GM23338 (cell line): ENCODE data around the gene CLCNKA. TPM values are rescaled to one million over a fixed set of nuclear protein-coding genes. Genes with fewer than 3 reads are reported as not detected.

Source experiments
- ATAC-seq: fragments of 200-7000 bp; cut with Tn5 transposase; 3 replicates; pipeline ENCODE4 v1.9.1; 2020
- DNase-seq: peaks from one replicate; pipeline ENCODE4 v3.0.0-alpha.2; 2015; ENCODE audit warnings: low spot score
- H2AFZ ChIP-seq: fragments of 200-600 bp; sonication (generic); 2 replicates; pipeline ENCODE4 v1.8.0; 2016; ENCODE audit warnings: antibody characterized with exemption, mild to moderate bottlenecking, moderate library complexity
- H3F3A ChIP-seq: fragments of 200-600 bp; sonication (generic); replicated peaks from 2 replicates; pipeline ENCODE4 v1.8.0; 2017; ENCODE audit warnings: antibody characterized with exemption, mixed run types, low read depth
- H3K27ac ChIP-seq: fragments of 200-600 bp; sonication (generic); 2 replicates; pipeline ENCODE4 v1.6.1; 2016; ENCODE audit warnings: low read depth
- H3K27me3 ChIP-seq: fragments of 200-600 bp; sonication (generic); 2 replicates; pipeline ENCODE4 v1.8.0; 2016; ENCODE audit warnings: mild to moderate bottlenecking, mixed run types, moderate library complexity; ENCODE audit not compliant: insufficient read depth
- H3K36me3 ChIP-seq: fragments of 200-600 bp; sonication (generic); 2 replicates; pipeline ENCODE4 v1.8.0; 2016; ENCODE audit warnings: mild to moderate bottlenecking; ENCODE audit not compliant: insufficient read depth
- H3K4me1 ChIP-seq: fragments of 200-600 bp; sonication (generic); 2 replicates; pipeline ENCODE4 v1.8.0; 2016; ENCODE audit warnings: mild to moderate bottlenecking, moderate library complexity; ENCODE audit not compliant: insufficient read depth
- H3K4me2 ChIP-seq: fragments of 200-600 bp; sonication (generic); 2 replicates; pipeline ENCODE4 v1.7.1; 2017; ENCODE audit warnings: mixed run types
- H3K4me3 ChIP-seq: fragments of 200-600 bp; sonication (generic); 2 replicates; pipeline ENCODE4 v1.6.1; 2016; ENCODE audit warnings: mixed run types
- H3K79me2 ChIP-seq: fragments of 200-600 bp; sonication (generic); replicated peaks from 2 replicates; pipeline ENCODE4 v1.8.0; 2017; ENCODE audit warnings: mild to moderate bottlenecking; ENCODE audit not compliant: insufficient read depth
- H3K9me2 ChIP-seq: fragments of 200-600 bp; sonication (generic); 2 replicates; pipeline ENCODE4 v1.8.0; 2017; ENCODE audit not compliant: insufficient read depth
- H4K20me1 ChIP-seq: fragments of 200-600 bp; sonication (generic); replicated peaks from 2 replicates; pipeline ENCODE4 v1.8.0; 2017; ENCODE audit warnings: mild to moderate bottlenecking; ENCODE audit not compliant: insufficient read depth
- H3K27ac Mint-ChIP-seq: 2 replicates; pipeline ENCODE4 v1.8.0; 2020; ENCODE audit warnings: inconsistent platforms, mild to moderate bottlenecking, moderate library complexity, mixed read lengths
- H3K27me3 Mint-ChIP-seq: 3 replicates; pipeline ENCODE4 v1.8.0; 2022; ENCODE audit warnings: low read depth, mild to moderate bottlenecking, moderate library complexity, mixed read lengths, inconsistent platforms; ENCODE audit not compliant: insufficient read depth, poor library complexity
- H3K36me3 Mint-ChIP-seq: 3 replicates; pipeline ENCODE4 v1.8.0; 2021; ENCODE audit warnings: low read depth, mild to moderate bottlenecking, inconsistent platforms, moderate library complexity, mixed read lengths
- H3K4me1 Mint-ChIP-seq: 3 replicates; pipeline ENCODE4 v1.8.0; 2020; ENCODE audit warnings: mild to moderate bottlenecking, inconsistent platforms, mixed read lengths
- H3K4me3 Mint-ChIP-seq: 3 replicates; pipeline ENCODE4 v1.8.0; 2021; ENCODE audit warnings: moderate library complexity, mild to moderate bottlenecking, inconsistent platforms, mixed read lengths
- H3K9me3 Mint-ChIP-seq: 3 replicates; pipeline ENCODE4 v1.8.0; 2020; ENCODE audit warnings: moderate library complexity, mild to moderate bottlenecking, inconsistent platforms, mixed read lengths
- CREB1 ChIP-seq: fragments of 250-450 bp; sonication (Bioruptor Pico); IDR thresholded peaks from 2 replicates; pipeline ENCODE4 v1.5.0; 2020; ENCODE audit warnings: low read depth, mild to moderate bottlenecking, moderate library complexity
- CTCF ChIP-seq, 2 experiments: fragments of 200-600 bp in 1 of 2; sonication (generic) in 1 of 2; conservative IDR thresholded peaks; 2 replicates each; pipeline versions ENCODE4 v1.5.1 to v1.6.1; 2016 to 2017; ENCODE audit warnings: antibody characterized with exemption in 2 of 2, low read depth in 2 of 2, mild to moderate bottlenecking in 2 of 2, moderate library complexity in 1 of 2
- EZH2 ChIP-seq: fragments of 200-600 bp; sonication (generic); IDR thresholded peaks from one replicate; pipeline ENCODE4 v1.8.0; 2017; ENCODE audit warnings: antibody characterized with exemption, mild to moderate bottlenecking, low read depth; ENCODE audit not compliant: unreplicated experiment
- EZH2phosphoT487 ChIP-seq: fragments of 200-600 bp; sonication (generic); IDR thresholded peaks from one replicate; pipeline ENCODE4 v1.8.1; 2018; ENCODE audit warnings: antibody characterized with exemption; ENCODE audit not compliant: unreplicated experiment
- JUNB ChIP-seq: IDR thresholded peaks from one replicate; pipeline ENCODE4 v1.6.1; 2016; ENCODE audit warnings: antibody characterized with exemption; ENCODE audit not compliant: unreplicated experiment
- NANOG ChIP-seq: IDR thresholded peaks from 2 replicates; pipeline ENCODE4 v1.6.1; 2016; ENCODE audit warnings: antibody characterized with exemption, borderline replicate concordance
- POLR2AphosphoS5 ChIP-seq: IDR thresholded peaks from 2 replicates; pipeline ENCODE4 v1.6.1; 2016; ENCODE audit warnings: antibody characterized with exemption, low read depth
- STAT1 ChIP-seq: IDR thresholded peaks from one replicate; pipeline ENCODE4 v1.6.1; 2016; ENCODE audit warnings: antibody characterized with exemption; ENCODE audit not compliant: unreplicated experiment
- ZNF114 ChIP-seq: fragments of 250-450 bp; sonication (Bioruptor Pico); IDR thresholded peaks from 2 replicates; pipeline ENCODE4 v1.5.0; 2020; ENCODE audit warnings: mild to moderate bottlenecking, moderate library complexity
- ZNF331 ChIP-seq: fragments of 250-450 bp; sonication (Bioruptor Pico); IDR thresholded peaks from 2 replicates; pipeline ENCODE4 v1.5.0; 2020; ENCODE audit warnings: low read depth, mild to moderate bottlenecking, moderate library complexity
- polyA plus RNA-seq: library from polyadenylated mRNA; unstranded; fragments of >200 nt; fragmentation: Nextera tagmentation; extraction: Ambion mirVana; gene quantifications from 2 replicates; pipeline ENCODE4 v1.2.1, GENCODE V29; 2016
- total RNA-seq: library from RNA; depleted of rRNA; stranded (reverse); fragments of >200 nt; shearing (Covaris generic); gene quantifications from 2 replicates; pipeline ENCODE4 v1.2.3, GENCODE V29; 2014
- TF ChIP-seq, protein P1 (sequence below): fragments of 250-450 bp; sonication (Bioruptor Pico); IDR thresholded peaks from 2 replicates; pipeline ENCODE4 v1.5.0; 2020; ENCODE audit warnings: mild to moderate bottlenecking, moderate library complexity
- TF ChIP-seq, protein P2 (sequence below): IDR thresholded peaks from one replicate; pipeline ENCODE4 v1.6.1; 2018; ENCODE audit warnings: antibody characterized with exemption; ENCODE audit not compliant: unreplicated experiment
- TF ChIP-seq, protein P3 (sequence below): IDR thresholded peaks from 2 replicates; pipeline ENCODE4 v1.6.1; 2016; ENCODE audit warnings: antibody characterized with exemption

CLCNKA gene
- total and polyA plus RNA-seq, 2 experiments from 2014 or later = 0.59 to 0.76 TPM

DNA sequence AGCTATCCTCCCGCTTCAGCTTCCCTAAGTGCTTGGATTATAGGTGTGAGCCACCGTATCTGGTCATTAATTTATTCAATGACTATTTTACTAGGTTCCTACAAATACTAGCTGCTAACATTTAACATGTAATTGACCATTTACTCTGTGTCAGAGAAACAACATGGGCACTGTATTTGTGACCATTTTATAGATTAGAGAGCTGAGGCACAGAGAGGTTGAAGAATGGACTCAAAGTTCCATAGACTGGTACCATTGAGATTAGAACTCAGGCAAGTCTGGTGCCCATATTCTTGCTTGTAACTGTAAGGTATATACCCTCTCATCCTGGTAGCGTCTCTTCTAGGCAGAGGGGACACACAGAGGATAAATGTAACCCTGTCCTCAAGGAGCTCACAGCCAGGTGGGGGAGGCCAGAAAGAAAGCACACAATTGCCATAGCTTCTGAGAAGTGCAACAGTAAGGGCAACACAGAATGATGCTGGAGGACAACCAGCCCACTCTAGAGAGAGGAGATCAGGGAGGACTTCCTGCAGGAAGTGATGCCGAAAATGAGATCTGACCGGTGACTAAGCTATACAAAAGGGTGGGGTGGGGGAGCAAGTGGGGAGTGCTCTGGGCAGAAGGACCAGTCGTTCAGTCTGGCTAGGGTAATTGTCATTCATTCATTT is 14.0 kb upstream of the CLCNKA start:
- H3K27ac Mint-ChIP-seq = no peak overlapping the region
- DNase-seq = no peak
- H3K9me2 ChIP-seq = no peaks in the 10 kb centered on the region
- H3K4me2 ChIP-seq = no peak overlapping the region
- H3K36me3 Mint-ChIP-seq = no peaks in the 10 kb centered on the region
- H3K36me3 ChIP-seq = no peaks in the 10 kb centered on the region
- H3K4me3 ChIP-seq = no peak overlapping the region
- H3K4me1 Mint-ChIP-seq = peaks cover 20% of the 10 kb centered on the region
- H3K79me2 ChIP-seq = no peaks in the 10 kb centered on the region
- H4K20me1 ChIP-seq = no peaks in the 10 kb centered on the region
- H3K27me3 ChIP-seq = no peaks in the 10 kb centered on the region
- H2AFZ ChIP-seq = no peak overlapping the region
- peaks cover 6% of the 10 kb centered on the region; the same call in 1 of the 2 replicates for H3F3A ChIP-seq
- TF ChIP-seq EZH2phosphoT487 (no peak), POLR2AphosphoS5 (no peak), JUNB (no peak), STAT1 (no peak), ZNF331 (no peak), EZH2 (no peak), NANOG (no peak), ZNF114 (CRISPR knock-in tag) (no peak), CTCF (conservative IDR thresholded peaks at IDR 0.05; ENCODE audit: low read depth in 2 of 2) (no peak), CREB1 (CRISPR knock-in tag) (no peak)
- TF ChIP-seq, protein P1, sequence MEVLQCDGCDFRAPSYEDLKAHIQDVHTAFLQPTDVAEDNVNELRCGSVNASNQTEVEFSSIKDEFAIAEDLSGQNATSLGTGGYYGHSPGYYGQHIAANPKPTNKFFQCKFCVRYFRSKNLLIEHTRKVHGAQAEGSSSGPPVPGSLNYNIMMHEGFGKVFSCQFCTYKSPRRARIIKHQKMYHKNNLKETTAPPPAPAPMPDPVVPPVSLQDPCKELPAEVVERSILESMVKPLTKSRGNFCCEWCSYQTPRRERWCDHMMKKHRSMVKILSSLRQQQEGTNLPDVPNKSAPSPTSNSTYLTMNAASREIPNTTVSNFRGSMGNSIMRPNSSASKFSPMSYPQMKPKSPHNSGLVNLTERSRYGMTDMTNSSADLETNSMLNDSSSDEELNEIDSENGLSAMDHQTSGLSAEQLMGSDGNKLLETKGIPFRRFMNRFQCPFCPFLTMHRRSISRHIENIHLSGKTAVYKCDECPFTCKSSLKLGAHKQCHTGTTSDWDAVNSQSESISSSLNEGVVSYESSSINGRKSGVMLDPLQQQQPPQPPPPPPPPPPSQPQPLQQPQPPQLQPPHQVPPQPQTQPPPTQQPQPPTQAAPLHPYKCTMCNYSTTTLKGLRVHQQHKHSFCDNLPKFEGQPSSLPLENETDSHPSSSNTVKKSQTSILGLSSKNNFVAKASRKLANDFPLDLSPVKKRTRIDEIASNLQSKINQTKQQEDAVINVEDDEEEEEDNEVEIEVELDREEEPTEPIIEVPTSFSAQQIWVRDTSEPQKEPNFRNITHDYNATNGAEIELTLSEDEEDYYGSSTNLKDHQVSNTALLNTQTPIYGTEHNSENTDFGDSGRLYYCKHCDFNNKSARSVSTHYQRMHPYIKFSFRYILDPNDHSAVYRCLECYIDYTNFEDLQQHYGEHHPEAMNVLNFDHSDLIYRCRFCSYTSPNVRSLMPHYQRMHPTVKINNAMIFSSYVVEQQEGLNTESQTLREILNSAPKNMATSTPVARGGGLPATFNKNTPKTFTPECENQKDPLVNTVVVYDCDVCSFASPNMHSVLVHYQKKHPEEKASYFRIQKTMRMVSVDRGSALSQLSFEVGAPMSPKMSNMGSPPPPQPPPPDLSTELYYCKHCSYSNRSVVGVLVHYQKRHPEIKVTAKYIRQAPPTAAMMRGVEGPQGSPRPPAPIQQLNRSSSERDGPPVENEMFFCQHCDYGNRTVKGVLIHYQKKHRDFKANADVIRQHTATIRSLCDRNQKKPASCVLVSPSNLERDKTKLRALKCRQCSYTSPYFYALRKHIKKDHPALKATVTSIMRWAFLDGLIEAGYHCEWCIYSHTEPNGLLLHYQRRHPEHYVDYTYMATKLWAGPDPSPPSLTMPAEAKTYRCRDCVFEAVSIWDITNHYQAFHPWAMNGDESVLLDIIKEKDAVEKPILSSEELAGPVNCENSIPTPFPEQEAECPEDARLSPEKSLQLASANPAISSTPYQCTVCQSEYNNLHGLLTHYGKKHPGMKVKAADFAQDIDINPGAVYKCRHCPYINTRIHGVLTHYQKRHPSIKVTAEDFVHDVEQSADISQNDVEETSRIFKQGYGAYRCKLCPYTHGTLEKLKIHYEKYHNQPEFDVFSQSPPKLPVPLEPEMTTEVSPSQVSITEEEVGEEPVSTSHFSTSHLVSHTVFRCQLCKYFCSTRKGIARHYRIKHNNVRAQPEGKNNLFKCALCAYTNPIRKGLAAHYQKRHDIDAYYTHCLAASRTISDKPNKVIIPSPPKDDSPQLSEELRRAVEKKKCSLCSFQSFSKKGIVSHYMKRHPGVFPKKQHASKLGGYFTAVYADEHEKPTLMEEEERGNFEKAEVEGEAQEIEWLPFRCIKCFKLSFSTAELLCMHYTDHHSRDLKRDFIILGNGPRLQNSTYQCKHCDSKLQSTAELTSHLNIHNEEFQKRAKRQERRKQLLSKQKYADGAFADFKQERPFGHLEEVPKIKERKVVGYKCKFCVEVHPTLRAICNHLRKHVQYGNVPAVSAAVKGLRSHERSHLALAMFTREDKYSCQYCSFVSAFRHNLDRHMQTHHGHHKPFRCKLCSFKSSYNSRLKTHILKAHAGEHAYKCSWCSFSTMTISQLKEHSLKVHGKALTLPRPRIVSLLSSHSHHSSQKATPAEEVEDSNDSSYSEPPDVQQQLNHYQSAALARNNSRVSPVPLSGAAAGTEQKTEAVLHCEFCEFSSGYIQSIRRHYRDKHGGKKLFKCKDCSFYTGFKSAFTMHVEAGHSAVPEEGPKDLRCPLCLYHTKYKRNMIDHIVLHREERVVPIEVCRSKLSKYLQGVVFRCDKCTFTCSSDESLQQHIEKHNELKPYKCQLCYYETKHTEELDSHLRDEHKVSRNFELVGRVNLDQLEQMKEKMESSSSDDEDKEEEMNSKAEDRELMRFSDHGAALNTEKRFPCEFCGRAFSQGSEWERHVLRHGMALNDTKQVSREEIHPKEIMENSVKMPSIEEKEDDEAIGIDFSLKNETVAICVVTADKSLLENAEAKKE = no peak
- TF ChIP-seq, protein P2, sequence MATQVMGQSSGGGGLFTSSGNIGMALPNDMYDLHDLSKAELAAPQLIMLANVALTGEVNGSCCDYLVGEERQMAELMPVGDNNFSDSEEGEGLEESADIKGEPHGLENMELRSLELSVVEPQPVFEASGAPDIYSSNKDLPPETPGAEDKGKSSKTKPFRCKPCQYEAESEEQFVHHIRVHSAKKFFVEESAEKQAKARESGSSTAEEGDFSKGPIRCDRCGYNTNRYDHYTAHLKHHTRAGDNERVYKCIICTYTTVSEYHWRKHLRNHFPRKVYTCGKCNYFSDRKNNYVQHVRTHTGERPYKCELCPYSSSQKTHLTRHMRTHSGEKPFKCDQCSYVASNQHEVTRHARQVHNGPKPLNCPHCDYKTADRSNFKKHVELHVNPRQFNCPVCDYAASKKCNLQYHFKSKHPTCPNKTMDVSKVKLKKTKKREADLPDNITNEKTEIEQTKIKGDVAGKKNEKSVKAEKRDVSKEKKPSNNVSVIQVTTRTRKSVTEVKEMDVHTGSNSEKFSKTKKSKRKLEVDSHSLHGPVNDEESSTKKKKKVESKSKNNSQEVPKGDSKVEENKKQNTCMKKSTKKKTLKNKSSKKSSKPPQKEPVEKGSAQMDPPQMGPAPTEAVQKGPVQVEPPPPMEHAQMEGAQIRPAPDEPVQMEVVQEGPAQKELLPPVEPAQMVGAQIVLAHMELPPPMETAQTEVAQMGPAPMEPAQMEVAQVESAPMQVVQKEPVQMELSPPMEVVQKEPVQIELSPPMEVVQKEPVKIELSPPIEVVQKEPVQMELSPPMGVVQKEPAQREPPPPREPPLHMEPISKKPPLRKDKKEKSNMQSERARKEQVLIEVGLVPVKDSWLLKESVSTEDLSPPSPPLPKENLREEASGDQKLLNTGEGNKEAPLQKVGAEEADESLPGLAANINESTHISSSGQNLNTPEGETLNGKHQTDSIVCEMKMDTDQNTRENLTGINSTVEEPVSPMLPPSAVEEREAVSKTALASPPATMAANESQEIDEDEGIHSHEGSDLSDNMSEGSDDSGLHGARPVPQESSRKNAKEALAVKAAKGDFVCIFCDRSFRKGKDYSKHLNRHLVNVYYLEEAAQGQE = no peak
- TF ChIP-seq, protein P3, sequence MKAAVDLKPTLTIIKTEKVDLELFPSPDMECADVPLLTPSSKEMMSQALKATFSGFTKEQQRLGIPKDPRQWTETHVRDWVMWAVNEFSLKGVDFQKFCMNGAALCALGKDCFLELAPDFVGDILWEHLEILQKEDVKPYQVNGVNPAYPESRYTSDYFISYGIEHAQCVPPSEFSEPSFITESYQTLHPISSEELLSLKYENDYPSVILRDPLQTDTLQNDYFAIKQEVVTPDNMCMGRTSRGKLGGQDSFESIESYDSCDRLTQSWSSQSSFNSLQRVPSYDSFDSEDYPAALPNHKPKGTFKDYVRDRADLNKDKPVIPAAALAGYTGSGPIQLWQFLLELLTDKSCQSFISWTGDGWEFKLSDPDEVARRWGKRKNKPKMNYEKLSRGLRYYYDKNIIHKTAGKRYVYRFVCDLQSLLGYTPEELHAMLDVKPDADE = no peak
- H3K27me3 Mint-ChIP-seq = peaks cover 10% of the 10 kb centered on the region
- 0 out of 2 replicates have a peak, but pooled peaks cover 6% of the 10 kb centered on the region for H3K4me1 ChIP-seq
- no peaks in the 10 kb centered on the region for H3K9me3 Mint-ChIP-seq
- no peak for ATAC-seq
- no peak overlapping the region for H3K4me3 Mint-ChIP-seq
- H3K27ac ChIP-seq = no peak overlapping the region
